Left forelimb (tissue), 1 donor: Measurements from ENCODE around the gene KRTAP5-7.

Experiments
- DNase-seq: peaks from one replicate; pipeline ENCODE4 v3.0.0-alpha.2; 2018; ENCODE audit warnings: low spot score

The KRTAP5-7 gene

DNA sequence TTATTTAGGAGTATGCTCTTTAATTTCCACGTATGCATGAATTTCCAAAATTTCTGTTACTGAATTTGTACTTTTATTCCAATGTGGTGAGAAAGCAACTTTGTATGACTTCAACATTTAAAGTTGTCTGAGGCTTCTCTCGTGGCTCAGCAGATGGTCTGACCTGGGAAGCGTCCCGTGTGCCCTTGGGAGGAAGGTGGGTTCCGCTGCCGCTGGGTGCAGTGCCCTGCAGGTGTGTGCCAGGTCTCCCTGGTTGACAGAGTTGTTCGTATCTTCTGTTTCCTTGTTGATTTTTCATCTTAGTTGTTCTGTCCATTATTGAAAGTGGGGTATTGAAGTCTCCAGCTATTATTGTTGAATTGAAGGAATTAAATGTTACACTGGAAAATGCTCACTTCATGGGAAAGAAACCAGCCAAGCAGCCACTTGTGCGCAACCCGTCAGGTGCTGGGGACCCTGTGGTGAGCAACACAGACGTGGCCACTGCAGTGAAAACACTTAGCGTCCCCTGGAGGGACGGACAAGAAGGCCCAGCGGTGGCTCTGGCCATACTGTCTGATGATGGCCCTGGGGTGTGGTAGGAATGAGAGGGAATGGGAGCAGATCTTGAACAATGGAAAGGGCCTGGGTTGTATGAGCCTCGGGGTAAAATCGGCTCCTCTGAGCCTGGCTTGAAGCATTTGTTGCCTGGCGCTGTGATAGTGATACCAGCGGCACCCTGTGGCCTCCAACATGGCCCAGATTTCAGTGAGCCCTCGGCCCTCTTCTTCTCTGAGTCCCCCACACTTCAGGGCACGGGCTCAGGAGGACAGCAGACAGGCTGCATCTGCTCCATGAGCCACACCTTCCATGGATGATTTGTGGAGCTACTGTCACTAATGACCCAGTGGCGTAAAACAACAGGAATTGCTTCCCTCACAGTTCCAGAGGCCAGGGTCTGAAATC is 31.5 kb upstream of the KRTAP5-7 start:
- DNase-seq: peak; percentile 58

DNA sequence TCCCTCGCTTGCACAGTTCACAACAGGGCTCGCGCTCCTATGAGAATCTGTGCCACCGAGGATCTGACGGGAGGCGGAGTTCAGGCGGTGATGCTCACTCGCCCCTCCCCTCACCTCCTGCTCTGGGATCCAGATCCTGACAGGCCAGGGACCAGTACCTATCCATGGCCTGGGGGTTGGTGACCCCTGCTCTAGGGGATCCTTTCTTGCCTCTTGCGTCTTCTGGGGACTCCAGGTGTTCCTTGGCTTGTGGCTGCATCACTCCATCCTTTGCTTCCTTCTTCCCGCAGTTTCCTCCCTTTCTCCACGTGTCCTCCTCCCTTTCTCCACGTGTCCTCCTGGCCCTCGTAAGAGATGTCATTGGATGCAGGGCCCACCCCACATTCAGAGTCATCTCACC is 30.6 kb upstream of the KRTAP5-7 start:
- peak; percentile 49 for DNase-seq

DNA sequence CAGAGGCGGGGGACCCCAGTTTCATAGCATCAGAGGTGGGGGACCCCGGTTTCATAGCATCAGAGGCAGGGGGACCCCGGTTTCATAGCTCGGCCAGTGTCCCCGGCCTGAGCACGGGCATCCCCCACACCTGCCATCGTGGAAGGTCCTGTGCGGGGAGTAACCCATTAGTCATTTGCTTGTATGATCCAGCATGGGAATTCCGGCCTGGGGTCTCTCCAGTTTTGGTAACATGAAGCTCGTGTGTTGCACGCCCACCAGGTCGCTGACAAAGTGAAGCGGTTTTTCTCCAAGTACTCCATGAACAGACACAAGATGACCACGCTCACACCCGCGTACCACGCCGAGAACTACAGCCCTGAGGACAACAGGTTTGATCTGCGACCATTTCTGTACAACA is 29.0 kb upstream of the KRTAP5-7 start:
- peak; percentile 49 for DNase-seq

DNA sequence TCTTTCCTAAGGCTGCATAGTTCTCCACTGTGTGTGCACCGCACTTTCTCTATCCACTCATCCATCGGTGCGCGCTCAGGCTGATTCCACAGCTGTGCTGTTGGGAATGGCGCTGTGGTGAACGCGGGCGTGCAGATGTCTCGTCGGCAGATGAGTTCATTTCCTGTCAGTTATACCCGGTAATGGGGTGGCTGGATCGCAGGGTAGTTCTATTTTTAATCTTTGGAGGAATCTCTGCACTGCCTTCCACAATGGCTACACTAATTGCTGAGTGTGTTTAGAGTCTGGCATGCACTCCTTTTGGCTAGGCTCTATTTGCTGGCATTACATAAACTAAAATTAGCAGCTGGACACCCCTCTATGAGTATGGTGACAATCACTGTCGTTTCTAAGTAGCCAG is 27.9 kb upstream of the KRTAP5-7 start:
- DNase-seq: peak; percentile 28

DNA sequence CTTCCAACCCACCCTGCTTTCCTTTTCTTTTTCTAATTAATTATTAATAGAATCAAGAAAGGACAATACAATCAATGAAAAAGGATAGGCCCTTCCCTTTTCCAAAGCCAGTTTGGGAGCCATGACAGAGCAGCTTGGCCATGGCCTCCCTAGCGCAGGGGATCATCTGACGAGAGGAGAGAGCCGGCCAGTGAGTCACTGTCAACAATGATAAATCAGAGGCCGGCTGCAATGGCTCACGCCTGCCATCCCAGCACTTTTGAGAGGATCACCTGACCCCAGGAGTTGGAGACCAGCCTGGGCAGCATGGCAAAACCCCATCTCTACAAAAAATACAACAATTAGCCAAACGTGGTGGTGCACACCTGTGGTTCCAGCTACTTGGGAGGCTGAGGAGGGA is 27.5 kb upstream of the KRTAP5-7 start:
- DNase-seq: no peak

DNA sequence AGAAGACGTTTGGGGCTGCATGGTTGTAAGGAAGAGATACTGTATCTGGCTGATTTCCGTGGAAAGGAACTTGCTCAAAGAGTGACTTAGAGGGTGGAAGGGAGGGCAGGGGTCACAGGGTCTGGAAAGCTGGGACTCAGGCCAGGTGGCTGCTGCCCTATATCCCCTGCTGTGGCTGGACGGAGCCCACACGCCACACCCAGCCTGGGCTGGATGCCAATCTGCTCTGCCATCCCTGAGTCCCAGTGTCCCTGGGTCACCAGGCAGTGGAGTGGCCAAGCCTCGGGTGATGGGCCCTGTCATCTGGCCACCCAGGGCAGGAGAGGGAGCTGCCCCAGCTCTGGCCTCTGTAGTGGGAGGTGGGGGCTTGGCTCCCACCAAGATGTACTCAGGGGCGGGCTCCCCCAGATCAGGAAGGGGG is 26.5 kb upstream of the KRTAP5-7 start:
- DNase-seq: no peak

DNA sequence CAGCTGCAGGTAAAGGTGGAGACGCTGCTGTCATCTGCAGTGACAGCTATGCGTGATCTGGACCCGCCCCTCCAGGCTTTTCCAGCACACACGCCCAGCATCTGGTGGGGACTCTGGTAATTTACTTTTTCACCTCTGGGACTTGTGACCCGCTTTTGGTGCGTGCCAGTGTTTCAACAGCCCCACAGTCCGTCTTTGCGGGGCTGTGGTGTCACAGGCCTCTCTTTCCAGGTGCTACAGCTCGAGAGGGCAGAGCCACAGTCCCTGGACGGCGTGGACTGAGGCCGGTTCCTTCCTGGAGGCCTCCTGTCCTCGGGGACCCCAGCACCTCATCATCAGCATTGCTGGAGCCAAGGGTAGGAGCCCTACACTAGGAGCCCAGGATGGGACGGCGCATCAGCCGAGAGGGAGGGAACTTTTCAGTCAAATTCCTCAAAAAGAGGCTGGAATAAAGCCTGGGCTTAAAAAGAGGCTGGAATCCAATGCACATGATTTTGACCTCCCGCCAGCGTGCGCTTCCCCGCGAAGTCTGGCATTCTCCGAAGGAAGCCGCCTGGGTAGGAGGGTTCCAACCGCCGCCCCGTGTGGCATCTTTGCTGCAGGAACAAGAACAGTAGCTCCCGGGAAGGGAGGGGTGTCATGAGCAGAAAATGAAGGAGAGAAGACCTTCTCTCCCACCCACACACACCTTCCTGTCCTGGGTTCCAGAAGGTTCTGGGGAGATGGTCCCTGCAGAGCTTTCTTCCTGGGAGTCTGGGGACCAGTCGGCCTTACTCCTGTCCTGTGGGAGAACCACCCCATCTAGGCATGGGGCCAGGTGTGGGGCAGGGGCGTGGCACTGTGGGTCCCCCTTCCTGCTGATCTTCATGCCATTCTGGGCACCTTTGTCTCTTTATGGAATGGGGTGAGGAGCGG is 25.7 kb upstream of the KRTAP5-7 start:
- DNase-seq: peak; percentile 54

DNA sequence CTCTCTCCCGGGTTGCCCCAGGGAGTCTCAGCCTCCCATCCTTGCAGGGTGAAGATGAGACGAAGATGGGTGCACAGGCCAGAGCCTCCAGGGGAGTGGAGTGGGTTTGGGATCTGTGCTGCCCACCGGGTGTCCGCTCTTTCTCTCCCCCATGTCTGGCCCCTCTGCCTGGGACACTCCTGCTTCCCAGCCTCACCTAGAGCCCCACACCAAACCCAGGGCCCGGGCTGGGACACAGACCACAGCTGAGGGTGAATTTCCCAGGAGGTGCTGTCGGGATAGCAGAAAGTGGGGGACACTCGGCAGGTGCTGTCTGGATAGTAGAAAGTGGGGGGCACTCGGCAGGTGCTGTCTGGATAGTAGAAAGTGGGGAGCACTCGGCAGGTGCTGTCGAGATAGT is 25.0 kb upstream of the KRTAP5-7 start:
- DNase-seq: no peak

DNA sequence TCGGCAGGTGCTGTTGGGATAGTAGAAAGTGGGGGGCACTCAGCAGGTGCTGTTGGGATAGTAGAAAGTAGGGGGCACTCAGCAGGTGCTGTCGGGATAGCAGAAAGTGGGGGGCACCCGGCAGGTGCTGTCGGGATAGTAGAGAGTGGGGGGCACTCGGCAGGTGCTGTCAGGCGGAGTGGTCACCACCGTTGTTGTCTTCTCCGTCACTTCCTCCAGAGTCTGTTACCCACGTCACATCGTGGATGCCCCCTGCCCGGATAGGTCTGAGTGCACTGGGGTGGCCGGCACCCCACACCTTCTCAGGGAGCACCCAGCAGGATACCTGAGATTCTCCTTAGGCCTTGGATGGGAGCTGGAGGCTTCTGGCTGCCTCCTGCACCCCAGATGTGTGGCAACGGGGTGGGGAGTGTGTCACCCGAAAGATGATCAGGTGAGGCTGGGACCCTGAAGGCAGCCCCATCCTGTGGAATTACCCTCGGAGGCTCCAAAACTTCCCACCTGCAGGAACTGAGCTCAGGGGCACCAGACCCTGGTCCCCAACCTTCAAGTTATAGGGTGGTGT is 24.1 kb upstream of the KRTAP5-7 start:
- DNase-seq: no peak

DNA sequence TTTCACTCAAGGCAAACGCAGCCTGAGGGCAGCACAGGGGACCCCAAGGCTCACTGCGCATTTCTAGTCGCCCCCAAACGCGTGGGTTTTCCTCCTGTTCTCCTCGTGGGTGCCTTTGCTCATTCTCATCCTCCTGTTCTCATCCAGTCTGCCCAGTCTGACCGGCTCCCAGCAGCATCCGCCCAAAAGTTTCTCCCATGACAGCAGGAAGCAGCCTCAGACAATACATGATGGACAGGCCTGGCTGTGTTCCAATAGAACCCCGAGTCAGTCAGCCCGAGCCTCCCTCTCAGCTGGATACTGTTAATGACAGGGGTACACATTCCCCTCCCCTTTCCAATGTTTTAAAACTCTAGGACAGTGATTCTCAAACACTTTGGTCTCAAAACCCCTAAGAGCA is 22.5 kb upstream of the KRTAP5-7 start:
- DNase-seq: peak; percentile 53

DNA sequence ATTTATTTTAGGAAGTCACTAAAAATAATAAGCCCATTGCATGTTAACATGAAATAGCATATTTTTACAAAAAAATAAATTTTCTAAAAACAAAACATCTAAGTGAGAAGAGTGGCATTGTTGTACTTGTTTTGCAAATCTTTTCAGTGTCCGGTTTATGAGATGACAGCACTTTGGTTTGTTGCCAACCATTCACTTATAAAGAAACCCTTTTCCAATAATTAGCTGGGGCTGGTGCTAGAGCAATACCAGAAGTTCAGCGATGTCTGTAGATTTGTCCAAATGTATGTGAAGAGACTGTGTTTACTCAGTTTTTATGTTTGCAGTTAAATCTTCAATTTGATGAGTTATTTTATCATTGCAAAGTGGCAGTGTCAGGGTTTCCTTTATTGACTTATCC is 22.1 kb upstream of the KRTAP5-7 start:
- no peak for DNase-seq

DNA sequence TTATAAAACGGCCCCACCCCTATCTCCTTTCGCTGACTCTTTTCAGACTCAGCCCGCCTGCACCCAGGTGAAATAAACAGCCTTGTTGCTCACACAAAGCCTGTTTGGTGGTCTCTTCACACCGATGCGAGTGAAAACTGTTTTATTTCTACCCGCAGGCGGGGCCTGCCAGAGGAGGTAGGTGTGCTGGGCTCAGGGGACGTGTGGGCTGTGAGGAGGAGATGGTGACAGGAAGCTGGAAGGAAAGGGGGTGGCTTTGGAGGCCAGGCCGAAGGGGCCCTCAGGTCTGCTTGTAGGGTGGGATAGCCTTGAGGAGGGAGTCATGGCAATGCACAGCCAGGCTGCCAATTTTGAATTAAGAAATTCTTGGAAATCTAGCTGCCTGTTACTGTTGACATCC is 21.3 kb upstream of the KRTAP5-7 start:
- peak; percentile 23 for DNase-seq

DNA sequence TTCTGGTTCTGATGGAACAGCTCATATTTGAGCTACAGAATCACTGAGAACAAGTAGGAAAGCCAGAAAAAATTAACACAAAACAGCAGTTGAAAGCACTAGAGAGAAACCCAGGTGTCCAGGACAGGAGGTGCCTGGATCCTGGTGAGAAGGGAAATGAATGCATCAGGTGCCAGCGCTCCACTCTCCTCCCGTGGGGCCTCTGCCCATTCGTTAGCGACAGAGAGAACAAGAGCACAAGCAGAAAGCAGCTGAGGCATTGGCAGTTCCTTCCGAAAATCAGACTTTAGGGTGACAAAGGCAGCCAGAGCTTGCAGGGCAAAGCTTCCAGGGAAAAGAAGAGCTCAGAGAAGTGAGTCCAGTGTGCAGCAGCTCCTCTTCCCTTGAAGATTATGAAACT is 20.0 kb upstream of the KRTAP5-7 start:
- no peak for DNase-seq

DNA sequence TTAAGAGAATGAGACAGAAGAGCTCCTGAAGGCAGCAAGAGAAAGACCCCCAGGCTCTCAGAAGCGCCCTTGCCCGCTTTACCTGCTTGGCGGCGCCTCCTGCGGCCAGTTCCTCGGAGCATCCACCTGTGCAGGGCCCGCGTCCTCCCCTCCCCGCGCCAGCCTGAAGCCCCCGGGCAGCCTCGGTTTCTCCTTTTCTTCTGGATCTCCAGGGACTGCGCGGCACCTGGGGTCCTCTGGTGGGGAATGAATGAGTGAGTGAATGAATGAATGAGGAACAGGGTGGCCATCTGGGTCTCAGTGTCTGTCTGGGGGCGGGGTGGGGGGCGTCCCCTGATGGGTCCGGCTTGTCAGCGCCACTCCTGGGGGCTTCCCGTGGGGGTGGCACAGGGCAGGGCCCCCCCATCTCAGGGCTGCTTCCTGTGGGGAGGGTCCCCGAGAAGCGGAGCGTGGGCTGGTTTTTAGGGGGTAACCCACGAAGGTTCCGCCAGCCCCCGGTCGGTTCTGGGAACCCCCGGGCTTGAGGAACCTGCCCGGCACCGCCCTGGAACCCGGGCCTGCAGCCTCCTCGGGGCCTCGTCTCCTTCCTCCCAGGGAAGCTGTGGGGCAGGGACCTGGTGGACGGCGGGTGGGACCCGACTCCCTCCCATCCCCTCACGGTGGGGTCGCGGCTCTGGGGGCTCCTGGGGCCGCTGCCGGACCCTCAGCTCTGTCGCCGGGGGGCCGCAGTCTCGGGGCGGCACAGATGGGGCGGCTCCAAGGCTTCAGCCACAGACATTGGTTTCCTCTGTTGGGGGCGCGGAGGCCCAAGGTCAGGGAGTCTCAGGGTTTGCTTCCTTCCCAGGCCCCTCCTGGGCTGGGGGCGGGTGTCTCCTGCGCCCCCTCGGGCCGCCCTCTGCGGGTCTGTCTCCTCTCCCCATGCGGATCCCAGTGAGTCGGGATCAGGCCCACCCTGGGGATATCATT is 8.3 kb upstream of the KRTAP5-7 start:
- DNase-seq: peak; percentile 59

DNA sequence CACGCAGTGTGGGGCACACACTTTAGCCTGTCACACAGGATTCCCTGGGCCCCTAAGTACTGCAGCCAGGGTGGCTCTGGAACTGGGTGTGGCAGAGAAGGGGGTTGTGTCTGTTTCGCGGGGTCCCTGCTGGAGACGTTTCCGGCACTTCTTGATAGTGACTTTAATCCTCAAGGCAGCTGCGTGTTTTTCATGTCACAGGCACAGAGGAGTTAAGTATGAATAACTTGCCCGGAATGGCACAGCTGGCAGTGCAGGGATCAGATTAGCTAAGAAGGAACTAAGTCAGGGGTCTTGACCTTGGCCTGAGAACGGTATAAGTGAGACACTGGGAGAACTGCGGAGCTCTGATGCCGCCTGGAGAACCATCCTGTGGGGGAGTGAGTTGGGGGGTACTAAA is 7.5 kb upstream of the KRTAP5-7 start:
- DNase-seq: peak; percentile 37

DNA sequence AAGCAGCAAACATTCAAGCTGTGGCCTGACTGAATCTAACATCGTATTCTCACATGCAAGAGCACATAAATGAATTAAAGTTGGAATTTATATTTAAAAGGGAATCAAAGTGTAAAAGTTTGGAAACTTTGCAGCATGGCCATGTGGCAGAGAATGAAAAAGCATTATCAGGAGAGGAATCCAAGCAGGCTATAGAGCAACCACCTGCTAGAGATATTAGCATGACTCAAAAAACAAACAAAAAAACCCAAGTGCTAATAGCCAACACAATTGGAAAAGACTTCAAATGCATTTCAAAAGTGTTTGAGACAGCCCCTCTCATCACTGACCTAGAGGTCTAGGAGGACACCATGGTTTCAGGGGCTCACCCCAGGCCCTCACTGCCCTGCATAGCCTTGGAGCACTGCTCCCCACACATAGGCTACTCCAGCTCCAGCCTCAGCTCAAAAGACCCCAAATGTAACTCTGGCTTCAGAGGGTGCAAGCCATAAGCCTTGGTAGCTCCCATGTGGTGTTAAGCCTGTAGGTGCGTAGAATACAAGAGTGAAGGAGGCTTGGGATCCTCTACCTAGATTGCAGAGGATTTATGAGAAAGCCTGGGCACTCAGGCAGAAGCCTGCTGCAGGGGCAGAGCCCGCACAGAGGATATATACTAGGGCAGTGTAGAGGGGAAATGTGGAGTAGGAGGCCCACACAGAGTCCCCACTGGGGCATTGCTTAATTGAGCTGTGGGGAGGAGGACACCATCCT is 1.7 kb upstream of the KRTAP5-7 start:
- DNase-seq: no peak

DNA sequence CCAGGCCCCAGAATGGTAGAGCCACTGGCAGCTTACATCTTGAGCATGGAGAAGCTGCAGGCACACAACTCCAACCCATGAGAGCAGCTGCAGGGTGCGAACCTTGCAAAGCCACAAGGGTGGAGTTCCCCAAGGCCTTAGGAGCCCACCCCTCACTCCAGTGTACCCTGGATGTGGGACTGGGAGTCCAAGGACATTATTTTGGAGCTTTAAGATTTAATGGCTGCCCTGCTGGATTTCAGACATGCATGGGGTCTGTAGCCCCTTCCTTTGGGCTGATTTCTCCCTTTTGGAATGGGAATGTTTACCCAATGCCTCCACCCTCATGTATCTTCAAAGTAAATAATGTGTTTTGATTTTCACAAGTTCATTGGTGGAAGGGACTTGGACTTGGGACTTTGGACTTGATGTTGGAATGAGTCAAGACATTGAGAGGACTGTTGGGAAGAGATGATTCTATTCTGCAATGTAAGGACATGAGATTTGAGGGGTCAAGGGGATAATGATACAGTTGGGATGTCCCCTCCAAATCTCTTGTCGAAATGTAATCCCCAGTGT is 1.1 kb upstream of the KRTAP5-7 start:
- DNase-seq: peak; percentile 6

DNA sequence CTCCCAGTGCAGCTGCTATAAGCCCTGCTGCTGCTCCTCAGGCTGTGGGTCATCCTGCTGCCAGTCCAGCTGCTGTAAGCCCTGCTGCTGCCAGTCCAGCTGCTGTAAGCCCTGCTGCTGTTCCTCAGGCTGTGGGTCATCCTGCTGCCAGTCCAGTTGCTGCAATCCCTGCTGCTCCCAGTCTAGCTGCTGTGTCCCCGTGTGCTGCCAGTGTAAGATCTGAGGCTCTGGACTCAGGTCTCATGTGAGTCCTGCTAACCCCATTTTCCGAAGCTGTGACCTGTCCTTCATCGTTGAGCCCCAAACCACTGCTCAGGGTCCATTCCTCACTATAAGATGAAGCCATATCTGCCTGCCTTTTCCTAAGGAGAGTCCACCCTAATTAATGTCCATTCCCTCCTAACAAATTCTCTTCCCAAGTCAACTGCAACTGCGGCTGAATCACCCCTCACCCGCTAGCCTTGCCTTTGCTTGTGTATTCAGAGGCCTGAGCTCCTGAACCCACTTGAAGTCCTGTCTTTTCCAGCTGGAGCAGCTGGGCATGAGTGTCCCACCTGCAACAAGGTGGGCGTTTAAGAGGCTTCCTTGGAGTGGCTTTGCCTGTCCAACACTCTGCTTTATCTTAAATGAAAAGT is 626 bp downstream of the KRTAP5-7 start:
- peak; percentile 46 for DNase-seq

DNA sequence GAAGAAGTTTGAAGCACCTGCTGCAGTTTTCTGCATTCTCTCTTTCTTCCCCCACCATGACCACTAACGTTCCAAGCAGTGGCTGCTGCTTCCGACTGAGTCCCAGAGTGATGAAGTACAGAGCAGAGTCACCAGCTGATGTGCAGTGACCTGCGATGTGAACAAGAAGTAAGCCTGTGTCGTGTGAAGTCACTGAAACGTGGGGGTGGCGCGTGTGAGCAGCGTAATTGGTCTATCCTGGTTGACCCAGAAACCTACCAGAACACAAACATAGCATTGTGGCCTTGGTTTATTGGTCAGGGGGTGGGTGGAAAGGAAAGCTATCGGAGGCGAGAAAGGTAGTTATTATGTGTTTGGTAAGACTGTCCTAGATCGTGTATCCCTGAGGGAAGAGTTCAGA is 3.5 kb downstream of the KRTAP5-7 start:
- peak; percentile 3 for DNase-seq
